RCC 7860 (cell line): Measurements from ENCODE around the gene NFASC.

ENCODE experiments used
- DNase-seq: peaks from one replicate; pipeline ENCODE4 v3.0.0-alpha.2; 2015; ENCODE audit warnings: low spot score
- FAIRE-seq: peaks from 2 replicates; lab custom pipeline; 2012; peaks lifted over from hg19 to GRCh38; lab: Jason Lieb, UNC

The NFASC gene

GRCh38 chr1:205072286-205072685, 201.6 kb downstream of the NFASC start:
- DNase-seq: no peak

More at GRCh38 chr1:205072286-205072685, 201.6 kb downstream of the NFASC start:
- FAIRE-seq: no peak
